GM19025 (cell line): ENCODE data around the gene PAQR7.

Source experiments
- ATAC-seq: cut with Tn5 transposase; IDR thresholded peaks from one replicate; pipeline ENCODE4 v1.9.1; 2021; ENCODE audit warnings: mild to moderate bottlenecking, low read depth, moderate library complexity; ENCODE audit not compliant: unreplicated experiment

Gene PAQR7

GRCh38 chr1:25820247-25821111 lies 55.0 kb downstream of the PAQR7 start:
- peak; percentile 43 for ATAC-seq

DNA sequence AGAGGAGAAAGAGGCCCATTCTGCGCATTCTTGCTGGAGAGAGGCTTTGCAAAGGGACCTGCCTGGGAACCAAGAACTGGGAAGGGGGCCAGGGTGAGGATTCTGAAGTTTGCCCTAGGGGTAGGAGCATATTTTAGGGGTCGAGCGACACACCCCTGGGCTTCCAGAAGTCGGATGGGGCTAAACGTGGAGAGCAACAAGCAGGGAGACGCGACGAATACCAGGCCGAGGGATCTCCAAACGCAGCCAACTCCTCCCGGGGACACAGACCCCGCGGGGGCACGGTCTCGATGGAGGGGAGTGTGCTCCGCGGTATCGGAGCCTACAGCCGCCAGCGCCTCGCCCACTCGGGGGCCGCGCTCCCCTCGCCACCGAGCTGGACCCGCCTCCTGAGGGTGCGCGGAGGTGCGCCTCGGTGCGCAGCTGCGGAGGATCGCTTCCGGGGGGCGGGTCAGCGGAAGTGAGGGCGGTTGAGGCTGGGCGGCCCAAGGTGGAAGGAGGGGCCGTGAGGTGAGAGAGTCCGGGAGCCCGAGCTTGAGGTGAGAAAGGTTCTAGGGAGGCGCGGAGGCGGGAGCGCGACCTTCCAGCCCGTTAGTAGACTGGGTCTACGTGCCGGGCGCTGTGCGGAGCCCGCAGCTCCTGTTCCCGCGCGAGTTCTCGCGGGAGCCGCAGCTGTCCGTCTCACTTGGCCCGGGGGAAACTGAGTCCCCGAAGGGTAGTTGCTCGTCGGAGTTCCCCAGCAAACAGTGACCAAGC lies 55.8 kb downstream of the PAQR7 start, which contains the start of gene MTFR1L:
Gene MTFR1L, plus strand, starts transcription at position 464 of the 756 bp plus-strand sequence. CDS start 3,151 bp downstream, outside the sequence.
- peak; percentile 79 for ATAC-seq

DNA sequence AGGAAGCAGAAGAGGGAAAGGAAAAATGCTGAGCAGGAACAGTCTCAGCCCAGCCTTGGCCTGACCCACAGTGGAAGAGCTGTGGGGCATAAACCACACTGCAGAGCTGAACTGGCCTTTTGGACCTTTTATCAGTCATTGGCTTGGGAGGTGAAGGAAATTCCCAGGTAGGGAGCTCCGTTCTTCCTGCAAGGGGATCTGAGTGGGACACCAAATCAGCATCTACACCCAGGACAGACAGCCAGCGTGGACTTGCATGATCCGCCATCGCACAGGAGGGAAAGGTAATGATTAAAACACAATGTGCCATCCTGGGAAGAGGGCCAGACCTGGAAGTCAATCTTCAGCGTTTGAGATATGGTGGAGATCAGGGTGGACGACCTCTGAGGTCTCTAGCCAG lies 56.9 kb downstream of the PAQR7 start:
- ATAC-seq, result no peak

DNA sequence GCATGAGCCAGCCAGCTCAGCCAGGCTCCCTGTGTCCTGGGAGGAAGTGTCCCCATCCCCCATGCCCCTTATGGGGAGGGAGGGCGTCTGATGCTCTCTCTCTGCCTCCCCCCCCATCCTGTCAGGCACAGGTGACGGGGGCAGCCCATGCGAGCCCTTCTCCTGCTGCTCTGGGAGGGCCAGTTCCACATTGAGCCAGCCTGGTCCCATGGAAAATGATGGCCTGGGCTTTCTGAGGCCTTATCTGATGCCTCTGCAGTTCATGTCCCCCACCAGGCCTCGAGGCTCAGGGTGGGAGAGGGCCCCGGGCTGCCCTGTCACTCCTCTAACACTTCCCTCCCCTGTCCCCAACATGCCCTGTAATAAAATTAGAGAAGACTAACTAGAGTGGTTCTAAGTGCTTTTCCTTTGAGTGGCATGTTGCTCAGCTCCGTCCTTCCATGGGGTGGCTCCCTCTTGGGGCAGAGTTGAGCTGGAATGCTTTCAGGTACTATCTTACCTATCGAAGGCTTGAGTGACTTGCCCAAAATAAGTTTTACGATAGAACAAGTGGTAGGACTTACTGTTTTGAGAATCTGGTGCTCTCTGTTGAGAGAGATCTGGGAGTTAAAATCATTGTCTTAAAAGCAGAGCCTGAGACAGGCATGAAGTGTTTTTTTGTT lies 57.5 kb downstream of the PAQR7 start:
- ATAC-seq, result no peak

GRCh38 chr1:25816112-25816718 lies 59.3 kb downstream of the PAQR7 start:
- ATAC-seq, result no peak

DNA sequence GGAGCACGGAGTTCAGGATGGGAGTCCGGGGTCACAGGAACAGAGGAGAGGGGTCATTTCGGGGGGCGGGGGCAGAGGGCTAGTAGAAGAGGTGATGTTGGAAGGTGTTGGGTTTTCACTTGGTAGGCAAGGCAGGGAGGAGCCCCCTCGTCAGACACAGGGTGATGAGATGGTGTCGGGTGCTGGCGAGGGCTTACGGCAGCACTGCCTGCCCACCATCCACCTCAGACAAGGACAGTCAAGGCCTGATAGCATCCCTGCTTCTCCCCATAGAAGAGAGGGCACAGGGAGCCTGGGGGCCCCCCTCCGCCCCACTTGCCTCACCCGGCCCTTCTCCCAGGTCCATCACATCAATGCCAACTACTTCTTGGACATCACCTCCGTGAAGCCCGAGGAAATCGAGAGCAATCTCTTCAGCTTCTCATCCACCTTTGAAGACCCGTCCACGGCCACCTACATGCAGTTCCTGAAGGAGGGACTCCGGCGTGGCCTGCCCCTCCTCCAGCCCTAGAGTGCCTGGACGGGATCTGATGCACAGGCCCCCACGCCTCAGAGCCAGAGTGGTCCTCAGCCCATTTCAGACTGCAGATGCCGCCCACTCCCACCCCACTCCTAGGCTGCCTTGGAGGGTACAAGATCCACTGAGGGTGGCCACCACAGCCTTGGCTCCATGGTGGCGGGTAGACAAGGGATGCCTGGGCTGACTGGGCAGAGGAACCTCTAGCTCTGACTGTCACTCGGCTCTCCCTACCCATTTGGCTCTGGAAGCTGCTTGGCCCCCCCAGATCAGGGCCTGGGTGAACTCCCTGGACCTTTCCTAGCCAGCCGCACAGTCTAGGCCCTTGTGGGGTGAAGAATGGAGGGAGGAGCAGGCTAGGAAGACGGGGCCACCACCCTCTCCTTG lies 60.0 kb downstream of the PAQR7 start:
- ATAC-seq, result no peak

- no peak for ATAC-seq
Measured at GRCh38 chr1:25814549-25815087, 60.9 kb downstream of the PAQR7 start.

DNA sequence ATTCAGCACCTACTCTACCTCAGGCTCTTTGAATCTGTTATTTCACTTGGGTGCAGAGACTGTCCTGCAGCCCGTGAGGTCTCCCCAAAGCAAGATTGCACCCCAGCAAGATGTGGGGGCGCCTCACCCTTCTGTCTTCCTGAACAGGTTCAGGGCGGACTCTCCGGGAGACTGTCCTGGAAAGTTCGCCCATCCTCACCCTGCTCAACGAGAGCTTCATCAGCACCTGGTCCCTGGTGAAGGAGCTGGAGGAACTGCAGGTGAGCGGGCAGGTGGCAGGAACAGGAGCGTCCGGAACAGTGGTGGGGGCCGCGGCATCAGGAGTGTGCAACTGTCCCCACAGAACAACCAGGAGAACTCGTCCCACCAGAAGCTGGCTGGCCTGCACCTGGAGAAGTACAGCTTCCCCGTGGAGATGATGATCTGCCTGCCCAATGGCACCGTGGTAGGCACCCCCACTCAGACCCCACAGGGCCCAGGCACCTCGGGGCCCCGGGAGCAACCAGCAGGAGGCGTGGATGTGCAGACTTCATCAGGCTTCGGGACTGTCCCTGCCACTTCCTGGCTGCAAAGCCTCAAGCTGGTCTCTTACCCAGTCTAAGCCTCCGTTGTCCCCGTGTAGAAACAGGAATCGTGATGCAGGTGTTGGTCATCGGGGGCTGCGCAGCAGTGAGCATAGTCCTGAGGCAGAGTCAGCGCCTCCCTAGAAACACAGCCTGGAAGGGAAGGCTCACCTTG lies 61.6 kb downstream of the PAQR7 start:
- ATAC-seq, result no peak

GRCh38 chr1:25813071-25813733 lies 62.3 kb downstream of the PAQR7 start:
- ATAC-seq, result no peak
